ENCODE results near the gene PAIP2B.

DNA sequence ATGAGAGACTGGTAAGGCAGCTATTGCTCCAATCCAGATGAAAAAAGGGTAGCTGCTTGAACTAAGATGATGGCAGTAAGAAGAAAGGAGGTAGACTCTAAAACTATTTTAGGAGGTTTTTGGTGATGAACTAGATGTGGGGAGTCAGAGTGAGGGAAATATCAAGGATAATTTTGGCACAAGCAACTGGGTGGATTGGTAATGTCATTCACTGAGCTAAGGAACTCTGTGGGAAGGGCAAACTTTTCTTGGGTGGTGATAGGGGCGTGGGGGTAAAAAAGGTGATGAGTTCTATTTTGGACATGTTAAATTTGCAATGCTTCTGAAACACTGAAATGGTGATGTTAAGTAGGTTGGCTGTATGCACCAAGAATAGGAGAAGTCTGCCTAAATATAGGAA lies 19.3 kb downstream of the PAIP2B start:
- TF ChIP-seq, protein P1, sequence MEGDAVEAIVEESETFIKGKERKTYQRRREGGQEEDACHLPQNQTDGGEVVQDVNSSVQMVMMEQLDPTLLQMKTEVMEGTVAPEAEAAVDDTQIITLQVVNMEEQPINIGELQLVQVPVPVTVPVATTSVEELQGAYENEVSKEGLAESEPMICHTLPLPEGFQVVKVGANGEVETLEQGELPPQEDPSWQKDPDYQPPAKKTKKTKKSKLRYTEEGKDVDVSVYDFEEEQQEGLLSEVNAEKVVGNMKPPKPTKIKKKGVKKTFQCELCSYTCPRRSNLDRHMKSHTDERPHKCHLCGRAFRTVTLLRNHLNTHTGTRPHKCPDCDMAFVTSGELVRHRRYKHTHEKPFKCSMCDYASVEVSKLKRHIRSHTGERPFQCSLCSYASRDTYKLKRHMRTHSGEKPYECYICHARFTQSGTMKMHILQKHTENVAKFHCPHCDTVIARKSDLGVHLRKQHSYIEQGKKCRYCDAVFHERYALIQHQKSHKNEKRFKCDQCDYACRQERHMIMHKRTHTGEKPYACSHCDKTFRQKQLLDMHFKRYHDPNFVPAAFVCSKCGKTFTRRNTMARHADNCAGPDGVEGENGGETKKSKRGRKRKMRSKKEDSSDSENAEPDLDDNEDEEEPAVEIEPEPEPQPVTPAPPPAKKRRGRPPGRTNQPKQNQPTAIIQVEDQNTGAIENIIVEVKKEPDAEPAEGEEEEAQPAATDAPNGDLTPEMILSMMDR (IDR thresholded peaks at IDR 0.05; ENCODE audit: low read depth, low read length, poor library complexity, severe bottlenecking) = no peak
- no peak for TF ChIP-seq EZH2phosphoT487 (IDR thresholded peaks at IDR 0.05; ENCODE audit: borderline replicate concordance, low read length)

Measured in DOHH2 (cell line).